IMR-90 (cell line): ENCODE results near the gene MZF1.

ENCODE experiments used
- NFE2L2 ChIP-seq: fragments of 150-350 bp; IDR thresholded peaks from 2 replicates; pipeline ENCODE4 v1.6.1; 2016; ENCODE audit warnings: low read depth, mild to moderate bottlenecking, low read length
- POLR2A ChIP-seq: IDR thresholded peaks from 2 replicates; pipeline ENCODE4 v1.6.1; 2012; ENCODE audit warnings: mild to moderate bottlenecking, low read depth, low read length
- TF ChIP-seq, protein P1 (sequence below): conservative IDR thresholded peaks from 2 replicates; pipeline ENCODE4 v1.5.1; 2012; ENCODE audit warnings: mild to moderate bottlenecking, low read depth, low read length, improper control_type of control experiment
- TF ChIP-seq, protein P2 (sequence below): fragments of 150-350 bp; IDR thresholded peaks from 2 replicates; pipeline ENCODE4 v1.6.1; 2017; ENCODE audit warnings: mild to moderate bottlenecking, antibody characterized with exemption, low read length, low read depth

- TF ChIP-seq, protein P1, sequence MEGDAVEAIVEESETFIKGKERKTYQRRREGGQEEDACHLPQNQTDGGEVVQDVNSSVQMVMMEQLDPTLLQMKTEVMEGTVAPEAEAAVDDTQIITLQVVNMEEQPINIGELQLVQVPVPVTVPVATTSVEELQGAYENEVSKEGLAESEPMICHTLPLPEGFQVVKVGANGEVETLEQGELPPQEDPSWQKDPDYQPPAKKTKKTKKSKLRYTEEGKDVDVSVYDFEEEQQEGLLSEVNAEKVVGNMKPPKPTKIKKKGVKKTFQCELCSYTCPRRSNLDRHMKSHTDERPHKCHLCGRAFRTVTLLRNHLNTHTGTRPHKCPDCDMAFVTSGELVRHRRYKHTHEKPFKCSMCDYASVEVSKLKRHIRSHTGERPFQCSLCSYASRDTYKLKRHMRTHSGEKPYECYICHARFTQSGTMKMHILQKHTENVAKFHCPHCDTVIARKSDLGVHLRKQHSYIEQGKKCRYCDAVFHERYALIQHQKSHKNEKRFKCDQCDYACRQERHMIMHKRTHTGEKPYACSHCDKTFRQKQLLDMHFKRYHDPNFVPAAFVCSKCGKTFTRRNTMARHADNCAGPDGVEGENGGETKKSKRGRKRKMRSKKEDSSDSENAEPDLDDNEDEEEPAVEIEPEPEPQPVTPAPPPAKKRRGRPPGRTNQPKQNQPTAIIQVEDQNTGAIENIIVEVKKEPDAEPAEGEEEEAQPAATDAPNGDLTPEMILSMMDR: no peak
- TF ChIP-seq, protein P2, sequence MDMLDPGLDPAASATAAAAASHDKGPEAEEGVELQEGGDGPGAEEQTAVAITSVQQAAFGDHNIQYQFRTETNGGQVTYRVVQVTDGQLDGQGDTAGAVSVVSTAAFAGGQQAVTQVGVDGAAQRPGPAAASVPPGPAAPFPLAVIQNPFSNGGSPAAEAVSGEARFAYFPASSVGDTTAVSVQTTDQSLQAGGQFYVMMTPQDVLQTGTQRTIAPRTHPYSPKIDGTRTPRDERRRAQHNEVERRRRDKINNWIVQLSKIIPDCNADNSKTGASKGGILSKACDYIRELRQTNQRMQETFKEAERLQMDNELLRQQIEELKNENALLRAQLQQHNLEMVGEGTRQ: peak; percentile 35; the same call in 1 of the 2 replicates
- TF ChIP-seq POLR2A (peak; percentile 63), NFE2L2 (no peak)
Measured at GRCh38 chr19:58554494-58555368, 18.4 kb downstream of the MZF1 start, which contains the start of gene CHMP2A.
